ENCODE results near the gene SCN1B. TPM values are rescaled to one million over a fixed set of nuclear protein-coding genes. Genes with fewer than 3 reads are reported as not detected.

The SCN1B gene
- total RNA-seq, 4 donors from 2014 or later: 194 to 469 (median 289) TPM

DNA sequence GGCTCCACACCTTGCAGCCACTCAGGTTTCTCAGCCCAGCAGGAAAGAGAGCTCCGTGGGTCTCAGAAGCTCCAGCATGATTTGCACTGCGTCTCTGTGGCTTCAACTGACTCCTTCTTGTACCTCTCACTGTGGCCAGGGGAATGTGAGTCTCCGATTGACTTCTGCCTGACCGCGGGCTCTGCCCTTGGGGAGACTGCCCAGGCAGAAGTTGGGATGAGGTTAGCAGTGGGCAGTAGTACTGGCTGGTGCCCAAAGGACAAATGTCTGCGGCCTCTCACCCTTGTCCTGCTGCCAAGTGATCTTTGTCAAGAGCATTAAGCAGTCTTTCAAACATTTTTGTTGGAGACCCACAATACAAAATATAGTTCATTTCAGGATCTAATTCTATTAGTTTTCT lies 50.9 kb downstream of the SCN1B start:
- no peak for DNase-seq
- in situ Hi-C loops (cut with MboI; ENCODE audit: low sequenced_read_pairs in 4 of 4): loop anchor here in 2 of 4 donors (10.0 kb wide), 1 partner anchor 106 kb away; no protein-coding TSS in a partner anchor
- intact Hi-C loops (cut with DNase I; ENCODE audit: low total_unique reads): no loop called here
- Histone ChIP-seq H3K9me3 (no peaks in the 10 kb centered on the region), H3K4me1 (peaks cover 0 to 4% of the 10 kb centered on the region in 2 donors), H3K4me3 (no peak overlapping the region), H3K27me3 (no peaks in the 10 kb centered on the region), H3K27ac (no peak overlapping the region), H3K36me3 (no peaks in the 10 kb centered on the region)
- no peak for ATAC-seq
- TF ChIP-seq POLR2A (IDR thresholded peaks at IDR 0.05): no peak
- TF ChIP-seq, protein P1, sequence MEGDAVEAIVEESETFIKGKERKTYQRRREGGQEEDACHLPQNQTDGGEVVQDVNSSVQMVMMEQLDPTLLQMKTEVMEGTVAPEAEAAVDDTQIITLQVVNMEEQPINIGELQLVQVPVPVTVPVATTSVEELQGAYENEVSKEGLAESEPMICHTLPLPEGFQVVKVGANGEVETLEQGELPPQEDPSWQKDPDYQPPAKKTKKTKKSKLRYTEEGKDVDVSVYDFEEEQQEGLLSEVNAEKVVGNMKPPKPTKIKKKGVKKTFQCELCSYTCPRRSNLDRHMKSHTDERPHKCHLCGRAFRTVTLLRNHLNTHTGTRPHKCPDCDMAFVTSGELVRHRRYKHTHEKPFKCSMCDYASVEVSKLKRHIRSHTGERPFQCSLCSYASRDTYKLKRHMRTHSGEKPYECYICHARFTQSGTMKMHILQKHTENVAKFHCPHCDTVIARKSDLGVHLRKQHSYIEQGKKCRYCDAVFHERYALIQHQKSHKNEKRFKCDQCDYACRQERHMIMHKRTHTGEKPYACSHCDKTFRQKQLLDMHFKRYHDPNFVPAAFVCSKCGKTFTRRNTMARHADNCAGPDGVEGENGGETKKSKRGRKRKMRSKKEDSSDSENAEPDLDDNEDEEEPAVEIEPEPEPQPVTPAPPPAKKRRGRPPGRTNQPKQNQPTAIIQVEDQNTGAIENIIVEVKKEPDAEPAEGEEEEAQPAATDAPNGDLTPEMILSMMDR (IDR thresholded peaks at IDR 0.05 in 4 of 5, conservative IDR thresholded peaks at IDR 0.05 in 1 of 5): no peak

DNA sequence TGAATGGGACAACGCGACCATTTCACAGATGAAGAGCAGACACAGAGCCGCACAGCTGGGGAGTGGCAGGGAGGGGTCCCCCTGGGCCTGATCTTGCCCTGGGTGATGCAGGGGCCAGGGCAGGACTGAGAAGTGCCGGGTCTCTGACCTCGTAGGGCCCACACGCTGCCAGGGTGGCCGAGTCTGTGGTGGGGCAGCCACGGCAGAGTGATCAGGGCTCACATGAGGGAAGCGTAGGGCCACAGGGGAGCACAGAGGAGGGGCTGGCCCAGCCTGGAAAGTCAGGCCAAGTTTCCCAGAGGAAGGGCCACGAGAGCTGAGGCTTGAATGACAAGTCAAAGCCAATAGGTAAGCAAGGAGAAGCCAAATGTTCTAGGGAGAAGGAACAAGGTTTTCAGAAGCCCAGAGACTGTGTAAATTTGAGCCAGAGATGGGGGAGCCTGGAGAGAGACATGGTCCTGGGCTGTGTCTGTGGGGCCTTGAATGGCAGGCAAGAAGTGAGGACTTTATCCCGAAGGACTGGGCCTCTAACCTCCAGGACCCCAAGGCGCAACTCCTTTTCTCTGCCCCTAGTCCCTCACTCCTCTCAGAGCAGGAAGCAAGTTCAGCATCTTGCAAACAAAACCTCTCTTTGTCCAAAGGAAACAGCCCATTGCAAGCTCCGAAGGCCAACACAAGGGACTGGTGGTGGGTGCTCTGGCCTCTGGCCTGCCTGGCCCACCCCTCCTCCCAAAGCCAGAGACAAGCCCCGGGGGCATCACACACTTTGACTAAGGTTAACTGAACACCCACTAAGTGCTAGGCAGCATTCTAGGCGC lies 53.6 kb downstream of the SCN1B start:
- TF ChIP-seq, protein P1 (IDR thresholded peaks at IDR 0.05 in 4 of 5, conservative IDR thresholded peaks at IDR 0.05 in 1 of 5): no peak
- TF ChIP-seq POLR2A (IDR thresholded peaks at IDR 0.05): no peak
- DNase-seq: no peak
- no peak overlapping the region for H3K27ac ChIP-seq
- intact Hi-C loops (cut with DNase I; ENCODE audit: low total_unique reads) (no loop called here), in situ Hi-C loops (cut with MboI; ENCODE audit: low sequenced_read_pairs in 4 of 4) (loop anchor here in 2 of 4 donors (10.0 kb wide), 1 partner anchor 109 kb away; no protein-coding TSS in a partner anchor)
- peaks cover 0 to 8% of the 10 kb centered on the region in 2 donors for H3K4me1 ChIP-seq
- H3K4me3 ChIP-seq: no peak overlapping the region
- H3K36me3 ChIP-seq: no peaks in the 10 kb centered on the region
- no peak for ATAC-seq
- no peaks in the 10 kb centered on the region for H3K9me3 ChIP-seq
- no peaks in the 10 kb centered on the region for H3K27me3 ChIP-seq

DNA sequence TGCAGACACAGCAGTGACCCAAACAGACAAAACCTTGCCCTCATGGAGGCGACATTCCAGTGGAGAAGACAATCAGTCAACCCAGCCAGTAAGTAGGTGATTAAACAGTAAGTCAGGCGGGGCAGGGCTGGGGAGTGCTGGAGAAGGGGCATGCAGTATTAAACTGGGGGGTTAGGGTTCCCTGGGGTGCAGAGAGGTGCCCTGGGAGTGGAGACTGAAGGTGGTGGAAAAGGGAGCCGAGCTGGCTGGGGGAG lies 54.2 kb downstream of the SCN1B start:
- no peak overlapping the region for H3K27ac ChIP-seq
- DNase-seq: no peak
- no peak overlapping the region for H3K4me3 ChIP-seq
- H3K9me3 ChIP-seq: no peaks in the 10 kb centered on the region
- H3K27me3 ChIP-seq: no peaks in the 10 kb centered on the region
- ATAC-seq: no peak
- H3K36me3 ChIP-seq: no peaks in the 10 kb centered on the region
- intact Hi-C loops (cut with DNase I; ENCODE audit: low total_unique reads): no loop called here
- TF ChIP-seq, protein P1 (IDR thresholded peaks at IDR 0.05 in 4 of 5, conservative IDR thresholded peaks at IDR 0.05 in 1 of 5): no peak
- TF ChIP-seq POLR2A (IDR thresholded peaks at IDR 0.05): no peak
- in situ Hi-C loops (cut with MboI; ENCODE audit: low sequenced_read_pairs in 4 of 4): loop anchor here in 2 of 4 donors (10.0 kb wide), 1 partner anchor 110 kb away; no protein-coding TSS in a partner anchor
- peaks cover 0 to 8% of the 10 kb centered on the region in 2 donors for H3K4me1 ChIP-seq

DNA sequence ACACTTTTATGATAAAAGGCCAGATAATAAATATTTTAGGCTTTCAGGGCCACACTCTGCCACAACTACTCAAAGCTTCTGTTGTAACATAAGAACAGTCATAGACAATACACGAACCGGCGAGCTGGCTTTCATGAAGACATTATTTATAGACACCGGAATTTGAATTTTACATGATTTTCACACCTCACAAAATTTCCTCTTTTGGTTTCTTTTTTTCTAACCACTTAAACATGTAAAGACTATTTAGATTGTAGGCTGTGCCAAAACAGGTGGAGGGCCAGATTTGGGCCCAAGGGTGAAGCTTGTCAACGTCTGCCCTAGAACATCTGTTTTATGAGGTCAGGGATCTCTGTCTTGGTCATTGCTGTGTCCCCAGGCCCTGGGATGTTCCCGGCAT lies 55.7 kb downstream of the SCN1B start:
- intact Hi-C loops (cut with DNase I; ENCODE audit: low total_unique reads): no loop called here
- no peak for ATAC-seq
- in situ Hi-C loops (cut with MboI; ENCODE audit: low sequenced_read_pairs in 4 of 4): loop anchor here in 2 of 4 donors (10.0 kb wide), 1 partner anchor 111 kb away; no protein-coding TSS in a partner anchor
- Histone ChIP-seq H3K4me1 (peaks cover 7 to 14% of the 10 kb centered on the region in 2 donors), H3K9me3 (no peaks in the 10 kb centered on the region), H3K4me3 (no peak overlapping the region), H3K36me3 (no peaks in the 10 kb centered on the region), H3K27me3 (no peaks in the 10 kb centered on the region), H3K27ac (no peak overlapping the region)
- TF ChIP-seq POLR2A (IDR thresholded peaks at IDR 0.05): no peak
- TF ChIP-seq, protein P1 (IDR thresholded peaks at IDR 0.05 in 4 of 5, conservative IDR thresholded peaks at IDR 0.05 in 1 of 5): no peak
- DNase-seq: no peak
